AG20443 (cell line): ENCODE measurements around the gene IMMP2L.

Experiments used
- DNase-seq: peaks from one replicate; pipeline ENCODE4 v3.0.0; 2012; ENCODE audit warnings: low spot score, mixed read lengths

IMMP2L gene

DNA sequence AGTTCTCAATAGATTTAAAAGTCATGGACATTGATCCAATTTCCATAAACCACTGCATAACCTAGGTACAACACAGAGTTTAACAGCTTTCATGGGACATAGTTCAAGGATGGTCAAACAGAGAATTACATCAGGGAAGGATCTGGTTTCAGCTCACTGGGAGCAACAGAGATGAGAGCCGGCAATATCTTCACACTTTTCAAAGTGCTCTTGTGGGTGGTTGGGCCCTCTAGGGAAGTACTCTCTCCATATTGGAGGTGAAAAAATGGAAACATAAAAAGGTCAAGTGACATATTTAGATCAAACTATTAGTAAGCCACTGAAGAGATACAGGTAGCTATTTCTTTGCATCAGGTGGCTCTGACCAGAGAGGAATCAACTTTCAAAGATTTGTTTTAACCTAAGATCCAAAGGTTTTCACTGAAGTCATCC is 533.1 kb downstream of the IMMP2L start:
- no peak for DNase-seq

DNA sequence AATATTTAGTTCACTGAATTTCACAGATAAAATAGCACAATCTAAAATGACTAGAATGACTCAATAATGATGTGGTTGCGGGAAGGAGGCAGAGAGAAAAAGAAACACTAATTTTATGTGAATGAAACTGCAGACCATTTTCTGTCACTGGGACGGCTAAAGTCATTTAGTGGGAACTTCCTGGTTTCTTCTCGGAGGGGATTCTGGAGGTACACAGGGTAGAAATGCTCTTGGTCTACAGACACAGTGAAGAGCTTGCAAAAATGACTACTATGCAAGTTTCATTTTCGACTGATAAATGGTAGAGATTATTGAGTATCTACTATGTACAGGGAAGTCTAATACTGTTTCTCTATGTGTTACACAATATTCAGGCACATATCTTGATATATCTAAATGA is 534.9 kb downstream of the IMMP2L start:
- no peak for DNase-seq

DNA sequence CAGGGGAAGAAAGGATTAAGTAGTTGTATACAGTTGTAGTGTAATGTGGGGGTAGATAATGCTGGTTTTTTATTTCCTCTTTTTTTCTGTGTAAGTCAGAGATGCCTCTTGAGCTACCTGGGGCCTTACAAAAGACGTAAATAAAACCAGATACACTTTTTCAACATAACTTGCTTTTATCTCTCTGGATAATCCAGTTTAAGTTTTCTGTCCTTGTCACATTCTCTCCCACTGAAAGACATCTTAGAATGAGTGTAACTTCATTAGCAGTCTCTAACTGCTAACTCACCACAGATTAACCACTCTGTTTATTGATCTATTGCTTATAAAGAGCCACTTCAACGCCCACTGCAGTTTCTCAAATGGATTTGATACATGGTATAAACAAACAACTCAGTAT is 535.5 kb downstream of the IMMP2L start:
- DNase-seq, result no peak

DNA sequence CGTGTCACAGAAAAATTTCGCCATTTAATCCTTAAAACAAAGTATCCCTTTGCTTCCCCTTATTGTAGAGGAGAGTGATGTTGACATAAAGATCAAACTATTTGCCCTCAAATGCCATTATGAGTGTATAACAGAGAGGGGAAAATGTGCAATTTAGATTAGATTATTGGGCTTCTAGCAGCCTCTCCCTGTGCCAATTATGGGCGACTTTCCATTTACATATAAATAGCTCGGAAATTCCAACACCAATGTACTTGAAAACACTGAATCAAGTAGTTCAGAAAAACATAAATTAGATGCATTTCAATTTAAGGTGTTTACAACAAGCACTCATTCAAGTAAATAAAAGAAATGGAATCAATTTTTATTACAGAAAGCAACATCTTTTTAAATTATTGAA is 535.9 kb downstream of the IMMP2L start:
- no peak for DNase-seq

DNA sequence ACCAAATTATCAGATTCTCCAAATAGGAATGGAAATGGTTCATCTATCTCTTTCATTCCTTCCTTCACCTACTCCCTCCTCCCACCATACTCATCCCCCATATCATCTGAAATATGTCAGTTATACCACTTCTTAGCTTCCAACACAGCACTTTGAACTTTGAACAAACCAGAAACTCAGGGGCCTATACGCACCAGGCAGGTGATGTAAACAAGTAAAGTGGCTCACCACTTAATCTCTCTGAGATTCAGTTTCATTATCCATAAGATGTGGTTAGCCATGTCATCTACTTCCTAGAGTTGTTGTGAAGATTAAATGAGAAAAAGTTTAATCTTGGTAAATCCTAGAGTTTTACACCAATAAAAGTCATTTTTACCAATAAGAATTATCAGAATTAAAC is 537.3 kb downstream of the IMMP2L start:
- DNase-seq, result no peak

DNA sequence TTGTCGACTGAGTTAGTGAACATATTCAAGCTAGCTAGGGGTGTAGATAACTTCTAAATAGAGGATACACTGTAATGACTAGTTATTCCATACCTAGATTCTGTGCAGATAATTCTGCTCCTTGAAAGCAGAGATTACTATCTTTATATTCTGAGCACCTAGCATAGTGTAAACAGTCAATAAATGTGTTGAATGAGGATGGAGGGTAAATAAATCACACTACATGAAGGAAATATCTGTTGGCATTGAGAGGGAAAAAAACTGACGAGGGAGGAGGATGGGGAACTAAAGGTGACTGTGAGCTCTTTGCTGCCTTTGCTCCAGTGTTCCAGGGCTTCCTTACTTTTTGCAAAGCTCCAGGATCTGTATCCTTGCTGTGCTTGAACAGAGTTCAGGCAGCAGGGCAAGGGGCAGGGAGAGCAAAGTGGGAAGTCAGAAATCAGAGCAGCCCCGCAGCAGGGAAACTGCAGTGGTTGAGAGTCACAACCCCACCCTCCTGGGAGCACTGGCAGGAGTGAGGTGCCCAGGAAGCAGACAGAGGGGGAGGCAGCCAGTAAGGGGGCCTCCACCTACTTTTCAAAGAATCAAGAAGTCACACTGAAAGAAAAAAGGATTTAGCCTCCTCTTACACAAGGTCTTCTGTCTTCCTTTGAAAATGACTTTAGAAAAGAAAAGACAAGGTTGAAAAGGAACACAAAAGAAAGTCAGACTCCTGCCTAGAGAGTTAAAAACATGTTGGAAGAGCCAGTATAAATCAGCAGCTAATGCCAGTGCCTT is 543.1 kb downstream of the IMMP2L start:
- no peak for DNase-seq

DNA sequence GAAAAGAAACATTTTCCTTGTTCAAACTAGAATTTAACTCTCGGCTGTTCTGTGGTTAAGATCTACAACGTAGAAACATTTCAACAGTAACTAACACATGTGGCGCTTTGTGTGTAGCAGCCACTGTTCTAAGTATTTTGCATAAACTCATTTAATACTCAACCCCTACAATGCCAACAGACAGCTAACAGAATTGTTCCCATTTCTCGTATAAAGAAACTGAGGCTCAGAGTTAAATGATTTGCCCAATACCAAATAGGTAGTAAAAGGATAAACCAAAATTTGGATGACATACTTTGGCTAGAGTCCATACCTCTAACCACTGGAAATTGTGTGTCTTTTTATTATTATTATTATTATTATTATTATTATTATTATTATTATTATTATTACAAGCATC is 543.8 kb downstream of the IMMP2L start:
- no peak for DNase-seq

DNA sequence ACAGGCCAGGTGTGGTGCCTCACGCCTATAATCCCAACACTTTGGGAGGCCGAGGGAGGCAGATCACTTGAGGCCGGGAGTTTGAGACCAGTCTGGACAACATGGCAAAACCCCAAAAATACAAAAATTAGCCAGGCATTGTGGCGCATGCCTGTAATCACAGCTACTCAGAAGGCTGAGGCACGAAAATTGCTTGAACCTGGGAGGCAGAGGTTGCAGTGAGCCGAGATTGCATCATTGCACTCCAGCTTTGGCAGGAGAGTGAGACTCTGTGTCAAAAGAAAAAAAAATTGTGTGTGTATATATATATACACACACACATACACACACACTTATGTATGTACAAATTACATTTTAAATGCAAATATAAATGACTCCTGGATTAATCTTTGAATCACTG is 548.2 kb downstream of the IMMP2L start:
- DNase-seq, result no peak

DNA sequence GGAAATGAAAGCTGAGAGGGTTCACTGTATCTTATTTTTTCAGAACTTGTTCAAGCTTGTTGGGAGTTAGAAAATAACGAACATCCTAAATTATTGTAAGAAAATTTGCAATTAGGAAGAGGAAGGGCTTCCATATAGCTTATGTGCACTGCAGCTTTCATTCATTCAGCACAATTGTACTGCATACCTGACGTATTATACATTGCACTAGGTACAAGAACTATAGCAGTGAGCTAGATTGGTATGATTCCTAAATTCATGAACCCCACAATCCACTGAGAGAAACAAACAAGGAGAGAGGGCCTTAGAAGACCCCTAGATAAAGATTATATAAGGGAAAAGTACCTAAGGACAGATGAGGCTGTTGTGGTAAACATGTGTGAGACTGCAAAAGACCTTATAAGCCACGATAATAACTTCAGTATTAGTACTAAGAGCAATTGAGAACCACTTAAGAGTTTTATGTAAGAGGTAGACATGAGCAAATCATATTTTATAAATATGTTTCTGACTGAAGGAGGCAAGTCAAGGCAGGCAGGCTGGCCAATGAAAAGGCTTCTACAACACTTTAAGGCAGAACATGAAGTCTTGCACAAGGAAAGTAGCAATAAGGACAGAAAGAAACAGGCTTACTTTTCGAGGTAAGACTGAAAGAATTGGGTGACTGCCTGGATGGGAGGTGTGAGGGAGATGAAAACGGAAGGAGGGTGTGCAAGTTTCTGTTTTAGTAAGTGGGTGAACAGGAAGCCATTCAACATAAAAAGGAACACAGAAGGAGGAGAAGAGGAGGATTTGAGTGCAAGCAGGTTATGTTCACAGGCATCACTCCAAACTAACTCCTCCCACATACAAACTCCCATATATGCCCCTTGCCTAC is 549.3 kb downstream of the IMMP2L start:
- no peak for DNase-seq

DNA sequence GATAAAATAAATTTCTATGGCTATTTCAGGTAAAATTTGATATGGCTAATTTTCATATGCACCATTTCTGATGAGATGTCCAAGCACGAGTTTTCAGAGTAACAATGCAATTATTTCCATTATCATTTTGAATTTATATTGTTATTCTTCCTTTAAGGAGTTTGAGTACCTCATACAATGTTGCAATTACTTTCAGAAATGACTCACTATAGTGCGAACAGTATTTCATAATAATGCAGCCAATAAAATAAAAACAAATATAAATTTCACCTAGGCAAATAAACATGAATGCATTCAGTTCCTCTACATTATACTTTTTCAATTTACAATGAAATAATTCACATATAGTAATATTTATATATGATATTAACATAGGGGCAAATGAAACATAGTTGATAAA is 550.1 kb downstream of the IMMP2L start:
- no peak for DNase-seq

DNA sequence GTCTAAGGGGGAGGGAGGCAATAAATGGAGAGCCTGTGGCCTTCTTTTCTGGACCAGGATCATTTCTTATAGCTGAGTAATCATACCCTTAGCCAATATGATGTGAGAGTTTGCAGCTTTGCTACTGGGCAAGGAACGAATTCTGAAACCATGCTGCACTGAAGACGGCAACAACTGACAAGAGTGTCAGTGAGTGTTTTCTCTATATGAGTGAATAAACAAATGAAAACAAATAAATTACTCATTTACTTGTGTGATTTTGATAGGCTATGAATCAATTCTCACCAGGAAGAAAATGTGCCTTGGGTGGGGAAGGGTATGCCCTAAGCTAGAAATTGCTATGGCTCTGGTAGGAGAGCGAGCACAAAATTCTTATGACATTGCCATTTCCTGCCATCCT is 550.8 kb downstream of the IMMP2L start:
- no peak for DNase-seq

DNA sequence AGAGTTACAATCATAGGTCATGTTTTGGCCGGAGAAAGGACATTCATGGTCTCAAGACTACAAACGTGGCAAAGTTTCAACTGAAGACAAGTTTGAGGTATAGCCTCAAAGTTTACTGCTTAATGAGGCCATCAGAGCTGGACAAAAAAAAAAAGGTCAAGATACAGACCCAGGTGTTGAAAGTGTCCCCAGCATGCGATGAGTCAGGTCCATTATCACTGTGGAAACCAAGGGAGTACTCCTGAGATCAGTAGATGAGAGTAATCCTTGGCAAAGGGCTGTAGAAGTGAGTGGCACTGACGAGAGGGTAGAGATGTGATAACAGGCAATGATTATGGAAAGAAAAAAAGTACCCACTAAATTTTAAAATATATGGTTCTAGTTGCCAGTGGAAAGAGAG is 551.5 kb downstream of the IMMP2L start:
- DNase-seq, result no peak

DNA sequence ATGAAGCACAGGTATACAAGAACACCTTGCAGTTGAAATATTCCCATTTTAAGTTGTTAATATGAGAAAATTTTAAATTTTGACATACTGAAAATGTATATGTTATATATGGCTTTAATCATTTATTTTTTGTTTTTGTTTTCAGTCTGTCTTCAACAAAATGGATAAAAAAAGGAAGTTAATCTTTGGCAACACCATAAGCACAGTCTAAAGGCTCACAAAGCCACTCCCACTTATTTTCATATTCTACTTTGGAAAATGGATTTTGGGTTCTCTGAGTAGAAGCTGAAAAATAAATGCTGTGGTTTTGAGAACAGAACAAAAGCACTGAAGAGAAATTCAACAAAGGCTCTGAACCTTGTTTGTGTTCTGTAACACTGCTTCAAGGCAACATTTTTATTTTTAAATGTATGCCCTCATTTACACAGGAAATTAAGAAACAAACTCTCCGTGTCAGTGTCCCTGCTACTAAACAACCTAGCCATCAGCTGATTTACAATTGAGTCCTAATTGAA is 552.7 kb downstream of the IMMP2L start:
- DNase-seq, result no peak

DNA sequence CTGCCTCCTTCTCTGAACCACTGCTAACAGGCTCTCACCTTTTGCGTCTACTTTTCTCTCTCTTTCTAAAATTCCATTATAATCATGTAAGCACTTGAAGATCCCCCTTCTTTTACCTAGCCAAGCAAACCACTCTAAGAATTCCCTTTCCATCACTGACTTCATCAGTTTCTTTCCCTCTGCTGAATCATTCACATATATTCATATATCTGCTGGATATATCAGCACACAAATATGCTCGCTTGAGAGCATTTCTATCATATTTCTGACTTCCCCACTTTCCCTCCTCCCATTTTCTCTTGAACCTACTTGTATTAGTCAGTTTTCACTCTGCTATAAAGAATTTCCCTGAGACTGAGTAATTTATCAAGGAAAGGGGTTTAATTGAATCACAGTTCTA is 555.6 kb downstream of the IMMP2L start:
- peak; percentile 8 for DNase-seq

DNA sequence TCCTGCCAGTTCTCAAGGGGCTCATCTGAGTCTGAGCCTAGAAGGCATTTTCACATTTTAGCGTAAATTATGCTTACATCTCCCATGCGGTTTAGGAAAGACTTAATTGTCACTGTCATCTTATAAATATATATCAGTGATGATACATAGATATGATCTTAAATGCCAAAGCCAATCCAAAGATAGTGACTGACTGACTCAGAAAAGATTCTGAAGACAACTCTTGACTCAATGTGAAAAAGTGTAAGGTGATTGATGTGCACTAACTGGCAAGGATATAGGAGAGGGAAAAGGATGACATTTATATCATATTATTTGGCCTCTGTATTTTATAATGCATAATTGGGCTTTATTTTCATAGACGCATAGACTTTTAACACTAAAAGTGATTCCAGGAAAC is 556.3 kb downstream of the IMMP2L start:
- no peak for DNase-seq

DNA sequence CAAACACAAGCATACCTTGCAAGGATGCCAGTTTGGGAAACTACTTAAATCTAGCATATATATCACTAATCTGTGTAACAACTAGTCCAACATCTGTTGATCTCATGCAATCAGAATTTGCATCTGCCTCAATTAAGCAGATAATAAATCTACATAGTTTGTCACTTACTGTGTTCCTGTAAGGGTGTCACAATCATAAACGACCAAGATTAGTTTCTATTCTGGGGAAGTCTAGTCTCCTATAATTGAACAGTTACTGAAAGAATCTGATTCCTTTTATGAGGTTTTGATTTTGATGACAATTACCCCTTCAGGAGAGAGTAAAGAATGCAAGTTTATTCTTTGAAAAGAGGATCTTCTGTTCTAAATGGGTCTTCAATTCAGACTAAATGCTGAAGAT is 556.8 kb downstream of the IMMP2L start:
- no peak for DNase-seq

DNA sequence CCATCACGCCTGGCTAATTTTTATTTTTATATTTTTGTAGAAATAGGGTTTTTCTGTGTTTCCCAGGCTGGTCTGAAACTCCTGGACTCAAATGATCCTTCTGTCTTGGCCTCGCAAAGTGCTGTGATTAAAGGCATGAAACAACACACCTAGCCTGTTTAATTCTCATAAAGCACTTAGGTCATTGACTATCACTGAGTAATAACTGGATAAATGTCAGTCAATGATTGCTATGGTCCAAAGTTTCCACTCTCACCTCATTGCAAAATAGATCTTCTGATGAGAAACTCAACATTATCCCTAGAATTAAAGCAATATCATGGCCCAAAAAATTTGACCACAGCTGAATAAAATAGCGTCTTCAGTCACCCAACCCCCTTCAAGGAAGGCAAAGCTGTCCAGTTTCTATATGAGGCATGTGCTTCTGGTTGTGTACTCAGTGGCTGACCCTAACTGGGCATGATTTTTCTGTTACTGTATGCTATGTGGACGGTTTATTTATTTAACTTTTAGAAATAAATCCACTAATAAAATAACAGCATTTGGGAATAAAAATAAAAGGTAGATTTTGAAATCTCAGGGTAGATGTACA is 557.9 kb downstream of the IMMP2L start:
- DNase-seq, result no peak

DNA sequence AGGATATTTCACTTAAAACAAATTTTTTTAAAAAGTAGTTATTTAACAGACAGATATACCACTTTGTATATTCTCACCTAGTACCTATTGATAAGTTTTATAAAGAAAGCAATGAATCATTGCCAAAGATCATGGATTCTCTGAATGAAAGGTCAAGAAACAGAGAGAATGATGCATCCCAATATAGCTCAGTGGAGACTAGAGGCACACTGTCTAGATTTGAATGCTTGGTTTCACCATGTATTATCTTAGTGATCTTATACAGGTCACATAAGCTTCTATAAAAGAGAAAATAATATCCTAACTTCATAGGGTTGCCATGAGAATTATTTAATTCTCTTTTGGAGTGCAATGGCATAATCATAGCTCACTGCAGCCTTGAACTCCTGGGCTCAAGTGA is 558.4 kb downstream of the IMMP2L start:
- DNase-seq, result no peak

DNA sequence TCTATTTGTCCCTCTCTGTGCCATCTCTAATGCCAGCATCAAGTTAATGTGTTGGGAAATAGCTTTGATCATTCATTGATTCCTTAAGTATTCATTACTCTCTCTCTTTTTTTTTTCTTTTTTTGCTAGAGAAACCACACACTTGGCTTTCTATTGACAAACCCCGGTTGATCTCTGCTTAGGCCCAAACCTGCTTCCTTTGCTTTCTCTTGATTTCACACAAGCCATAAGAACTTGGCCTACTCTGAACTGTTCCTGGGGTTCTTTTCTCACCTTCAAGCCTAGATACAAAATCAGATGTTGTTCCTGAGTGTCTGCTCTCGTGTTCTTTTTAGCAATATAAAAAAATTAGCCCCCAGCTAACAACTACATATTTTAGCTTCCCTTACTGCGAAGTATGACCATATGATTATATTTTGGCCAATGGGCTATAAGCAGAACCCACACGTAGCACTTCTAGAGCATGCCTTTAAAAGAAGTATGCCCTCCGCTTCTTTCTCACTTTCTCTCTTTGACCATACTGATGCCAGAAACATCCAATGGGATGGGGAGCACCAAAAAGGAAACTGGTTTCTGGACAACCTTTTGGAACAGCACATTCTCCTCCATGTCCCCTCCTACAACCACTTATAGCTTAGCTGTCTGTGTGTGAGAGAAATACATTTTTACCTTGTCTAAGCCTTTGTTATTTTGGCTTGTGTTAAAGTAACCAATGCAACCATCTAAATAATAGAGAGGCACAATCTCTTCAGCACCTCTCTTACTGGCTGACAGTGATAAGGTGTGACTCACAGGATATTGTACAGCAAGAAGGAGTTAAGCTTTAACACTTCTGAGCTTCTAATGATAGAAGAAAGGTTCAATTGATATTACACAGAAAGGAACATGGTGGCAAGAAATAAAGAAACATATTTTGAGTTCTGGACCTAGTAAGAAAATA is 568.0 kb downstream of the IMMP2L start:
- no peak for DNase-seq

DNA sequence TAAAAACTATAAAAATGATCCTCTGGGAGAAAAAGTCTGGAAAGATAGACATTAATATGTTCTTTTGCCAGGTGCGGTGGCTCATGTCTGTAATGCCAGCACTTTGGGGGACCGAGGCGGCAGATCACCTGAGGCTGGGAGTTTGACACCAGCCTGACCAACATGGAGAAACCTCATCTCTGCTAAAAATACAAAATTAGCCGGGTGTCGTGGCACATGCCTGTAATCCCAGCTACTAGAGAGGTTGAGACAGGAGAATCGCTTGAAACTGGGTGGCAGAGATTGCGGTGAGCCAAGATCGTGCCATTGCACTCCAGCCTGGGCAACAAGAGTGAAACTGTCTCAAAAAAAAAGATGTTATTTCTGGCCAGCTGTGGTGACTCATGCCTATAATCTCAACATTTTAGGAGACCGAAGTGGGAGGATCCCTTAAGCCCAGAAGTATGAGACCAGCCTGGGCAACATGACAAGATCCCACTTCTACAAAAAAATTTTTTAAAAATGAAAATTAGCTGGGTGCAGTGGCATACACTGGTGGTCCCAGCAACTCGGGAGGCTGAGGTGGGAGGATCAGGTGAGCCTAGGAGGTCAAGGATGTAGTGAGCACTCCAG is 573.3 kb downstream of the IMMP2L start:
- no peak for DNase-seq

DNA sequence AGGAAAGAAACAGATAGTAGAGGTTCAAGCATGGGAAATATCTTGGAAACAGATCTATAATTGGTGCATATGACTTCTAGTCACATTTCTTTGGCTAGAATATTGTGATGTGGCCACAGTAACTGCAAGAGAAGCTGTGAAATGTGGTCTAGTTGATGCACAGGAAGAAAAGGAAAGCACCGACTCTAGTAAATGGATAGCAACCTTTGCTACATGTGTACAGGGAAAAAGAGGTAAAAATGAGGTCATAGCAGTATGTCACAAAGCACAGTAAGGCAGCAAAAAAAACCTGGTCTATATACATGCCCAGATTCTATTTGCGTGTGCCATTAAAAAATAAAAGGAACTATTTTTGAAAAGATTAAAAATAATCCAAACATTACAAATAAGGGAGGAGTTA is 573.9 kb downstream of the IMMP2L start:
- no peak for DNase-seq
